ENCODE data around the gene DDIT3. TPM values are rescaled to one million over a fixed set of nuclear protein-coding genes. Genes with fewer than 3 reads are reported as not detected.

DDIT3 gene
- total and polyA plus RNA-seq, 2 of the 13 experiments (the other 11 are each of a cell fraction or from before 2014, with no cell fraction given) = 27.5 to 48.7 TPM

DNA sequence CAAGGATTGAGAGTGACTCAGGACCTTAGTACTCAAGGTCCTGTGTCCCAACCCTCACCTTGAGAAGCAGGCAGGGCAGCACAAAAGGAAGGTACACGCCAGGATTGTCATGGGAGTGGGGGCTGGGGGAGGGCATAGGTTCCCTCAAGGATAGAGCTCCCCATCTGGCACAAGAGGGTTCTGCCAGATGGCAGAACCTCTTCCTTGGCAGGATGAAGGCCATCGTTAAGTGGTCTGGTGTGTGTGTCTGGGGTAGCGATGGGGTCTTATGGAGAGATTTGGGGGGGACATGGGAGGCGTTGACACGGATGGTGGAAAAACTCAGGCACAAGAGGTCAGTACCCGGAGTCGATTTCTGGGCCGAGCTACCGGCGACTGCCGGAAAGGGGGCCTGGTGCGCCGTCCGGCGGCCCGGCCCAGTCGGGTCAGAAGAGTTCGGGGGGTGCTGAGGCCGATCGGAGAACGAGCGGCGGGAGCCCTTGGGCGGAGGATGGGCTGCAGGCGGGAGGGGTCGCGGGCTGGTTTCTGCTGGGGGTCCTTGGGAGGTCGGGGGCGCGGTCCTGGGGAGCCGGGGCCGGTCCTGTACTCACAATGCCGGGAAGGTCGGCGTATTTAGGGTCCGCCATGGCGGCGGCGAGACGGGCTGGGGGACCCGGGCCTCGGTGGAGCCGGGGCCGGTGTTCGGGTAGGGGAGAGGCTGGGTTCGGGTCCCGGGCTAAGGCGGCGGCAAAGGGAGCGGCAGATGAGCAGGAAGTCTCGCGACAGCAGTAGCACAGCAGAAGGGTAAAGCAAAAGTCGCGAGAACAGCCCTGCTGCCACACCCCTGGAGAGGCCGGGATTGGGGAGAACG lies 26.3 kb upstream of the DDIT3 start, which contains the start of gene DCTN2 (continued):
- TF ChIP-seq, protein P1, sequence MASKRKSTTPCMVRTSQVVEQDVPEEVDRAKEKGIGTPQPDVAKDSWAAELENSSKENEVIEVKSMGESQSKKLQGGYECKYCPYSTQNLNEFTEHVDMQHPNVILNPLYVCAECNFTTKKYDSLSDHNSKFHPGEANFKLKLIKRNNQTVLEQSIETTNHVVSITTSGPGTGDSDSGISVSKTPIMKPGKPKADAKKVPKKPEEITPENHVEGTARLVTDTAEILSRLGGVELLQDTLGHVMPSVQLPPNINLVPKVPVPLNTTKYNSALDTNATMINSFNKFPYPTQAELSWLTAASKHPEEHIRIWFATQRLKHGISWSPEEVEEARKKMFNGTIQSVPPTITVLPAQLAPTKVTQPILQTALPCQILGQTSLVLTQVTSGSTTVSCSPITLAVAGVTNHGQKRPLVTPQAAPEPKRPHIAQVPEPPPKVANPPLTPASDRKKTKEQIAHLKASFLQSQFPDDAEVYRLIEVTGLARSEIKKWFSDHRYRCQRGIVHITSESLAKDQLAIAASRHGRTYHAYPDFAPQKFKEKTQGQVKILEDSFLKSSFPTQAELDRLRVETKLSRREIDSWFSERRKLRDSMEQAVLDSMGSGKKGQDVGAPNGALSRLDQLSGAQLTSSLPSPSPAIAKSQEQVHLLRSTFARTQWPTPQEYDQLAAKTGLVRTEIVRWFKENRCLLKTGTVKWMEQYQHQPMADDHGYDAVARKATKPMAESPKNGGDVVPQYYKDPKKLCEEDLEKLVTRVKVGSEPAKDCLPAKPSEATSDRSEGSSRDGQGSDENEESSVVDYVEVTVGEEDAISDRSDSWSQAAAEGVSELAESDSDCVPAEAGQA (IDR thresholded peaks at IDR 0.05; ENCODE audit: low read depth) = no peak
- TF ChIP-seq, protein P1 (CRISPR knock-in tag; IDR thresholded peaks at IDR 0.05; ENCODE audit: borderline replicate concordance) = no peak
- TF ChIP-seq ZNF788 (CRISPR knock-in tag; IDR thresholded peaks at IDR 0.05; ENCODE audit: borderline replicate concordance) (peak; percentile 29; the same call in 1 of the 2 replicates), ZNF10 (CRISPR knock-in tag; IDR thresholded peaks at IDR 0.05; ENCODE audit: borderline replicate concordance, low read depth) (no peak), MAZ (IDR thresholded peaks at IDR 0.05; ENCODE audit: borderline replicate concordance, low read depth, low read length) (no peak), MAZ (CRISPR knock-in tag; IDR thresholded peaks at IDR 0.05; ENCODE audit: low read depth) (no peak), SIN3B (IDR thresholded peaks at IDR 0.05; ENCODE audit: low read length) (peak; percentile 25; the same call in 1 of the 2 replicates), RCOR2 (CRISPR knock-in tag; IDR thresholded peaks at IDR 0.05) (peak; percentile 25; the same call in 1 of the 2 replicates), CHD4 (IDR thresholded peaks at IDR 0.05; ENCODE audit: borderline replicate concordance, low read length) (no peak), ZNF331 (CRISPR knock-in tag; IDR thresholded peaks at IDR 0.05) (no peak), ZNF629 (CRISPR knock-in tag; conservative IDR thresholded peaks at IDR 0.05) (no peak), SOX13 (IDR thresholded peaks at IDR 0.05) (no peak), SOX13 (CRISPR knock-in tag; conservative IDR thresholded peaks at IDR 0.05 in 1 of 2, IDR thresholded peaks at IDR 0.05 in 1 of 2) (no peak)
- TF ChIP-seq, protein P2, sequence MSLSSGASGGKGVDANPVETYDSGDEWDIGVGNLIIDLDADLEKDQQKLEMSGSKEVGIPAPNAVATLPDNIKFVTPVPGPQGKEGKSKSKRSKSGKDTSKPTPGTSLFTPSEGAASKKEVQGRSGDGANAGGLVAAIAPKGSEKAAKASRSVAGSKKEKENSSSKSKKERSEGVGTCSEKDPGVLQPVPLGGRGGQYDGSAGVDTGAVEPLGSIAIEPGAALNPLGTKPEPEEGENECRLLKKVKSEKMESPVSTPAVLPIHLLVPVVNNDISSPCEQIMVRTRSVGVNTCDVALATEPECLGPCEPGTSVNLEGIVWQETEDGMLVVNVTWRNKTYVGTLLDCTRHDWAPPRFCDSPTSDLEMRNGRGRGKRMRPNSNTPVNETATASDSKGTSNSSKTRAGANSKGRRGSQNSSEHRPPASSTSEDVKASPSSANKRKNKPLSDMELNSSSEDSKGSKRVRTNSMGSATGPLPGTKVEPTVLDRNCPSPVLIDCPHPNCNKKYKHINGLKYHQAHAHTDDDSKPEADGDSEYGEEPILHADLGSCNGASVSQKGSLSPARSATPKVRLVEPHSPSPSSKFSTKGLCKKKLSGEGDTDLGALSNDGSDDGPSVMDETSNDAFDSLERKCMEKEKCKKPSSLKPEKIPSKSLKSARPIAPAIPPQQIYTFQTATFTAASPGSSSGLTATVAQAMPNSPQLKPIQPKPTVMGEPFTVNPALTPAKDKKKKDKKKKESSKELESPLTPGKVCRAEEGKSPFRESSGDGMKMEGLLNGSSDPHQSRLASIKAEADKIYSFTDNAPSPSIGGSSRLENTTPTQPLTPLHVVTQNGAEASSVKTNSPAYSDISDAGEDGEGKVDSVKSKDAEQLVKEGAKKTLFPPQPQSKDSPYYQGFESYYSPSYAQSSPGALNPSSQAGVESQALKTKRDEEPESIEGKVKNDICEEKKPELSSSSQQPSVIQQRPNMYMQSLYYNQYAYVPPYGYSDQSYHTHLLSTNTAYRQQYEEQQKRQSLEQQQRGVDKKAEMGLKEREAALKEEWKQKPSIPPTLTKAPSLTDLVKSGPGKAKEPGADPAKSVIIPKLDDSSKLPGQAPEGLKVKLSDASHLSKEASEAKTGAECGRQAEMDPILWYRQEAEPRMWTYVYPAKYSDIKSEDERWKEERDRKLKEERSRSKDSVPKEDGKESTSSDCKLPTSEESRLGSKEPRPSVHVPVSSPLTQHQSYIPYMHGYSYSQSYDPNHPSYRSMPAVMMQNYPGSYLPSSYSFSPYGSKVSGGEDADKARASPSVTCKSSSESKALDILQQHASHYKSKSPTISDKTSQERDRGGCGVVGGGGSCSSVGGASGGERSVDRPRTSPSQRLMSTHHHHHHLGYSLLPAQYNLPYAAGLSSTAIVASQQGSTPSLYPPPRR (CRISPR knock-in tag; IDR thresholded peaks at IDR 0.05; ENCODE audit: borderline replicate concordance) = no peak

Measured in HepG2 (cell line).